ENCODE measurements around the gene PTPRT. TPM values are rescaled to one million over a fixed set of nuclear protein-coding genes. Genes with fewer than 3 reads are reported as not detected.

PTPRT gene
- total and polyA plus RNA-seq, 2 of the 13 experiments (the other 11 are each of a cell fraction or from before 2014, with no cell fraction given): under 0.01 to 0.09 TPM

- TF ChIP-seq AFF4 (CRISPR knock-in tag; IDR thresholded peaks at IDR 0.05) (no peak), ZNF790 (CRISPR knock-in tag; IDR thresholded peaks at IDR 0.05; ENCODE audit: borderline replicate concordance) (no peak), ARNT (IDR thresholded peaks at IDR 0.05) (no peak)
Observed at GRCh38 chr20:43151256-43151655, 38.5 kb downstream of the PTPRT start (continued).

- Histone ChIP-seq H2AFZ (ENCODE audit: low read length) (no peak overlapping the region), H3K4me1 (ENCODE audit: insufficient read depth, low read length) (peaks cover 10% of the 10 kb centered on the region), H3K9me3 (ENCODE audit: low read length) (no peaks in the 10 kb centered on the region), H3K27ac (ENCODE audit: extremely low read length, insufficient read depth, low read length) (no peak overlapping the region), H3K4me3 (replicated peaks in 1 of 3; ENCODE audit: insufficient read depth in 1 of 3, low read depth in 2 of 3, low read length in 3 of 3) (no peak overlapping the region), H3K36me3 (replicated peaks in 1 of 2; ENCODE audit: control insufficient read depth in 1 of 2, insufficient read depth in 2 of 2, low read length in 2 of 2) (no peaks in the 10 kb centered on the region), H4K20me1 (ENCODE audit: insufficient read depth, low read length) (no peaks in the 10 kb centered on the region), H3K4me2 (ENCODE audit: low read depth, low read length) (no peak overlapping the region), H3K27me3 (ENCODE audit: control insufficient read depth in 1 of 2, insufficient read depth in 2 of 2, low read length in 2 of 2) (no peaks in the 10 kb centered on the region; a peak in 2 of 5 replicates), H3K79me2 (ENCODE audit: insufficient read depth, low read length) (no peaks in the 10 kb centered on the region), H3K9ac (ENCODE audit: insufficient read depth, low read depth, low read length) (no peak overlapping the region)
- ATAC-seq (no peak), DNase-seq (ENCODE audit: low spot score) (no peak), FAIRE-seq (no peak)
- in situ Hi-C loops (cut with HindIII; ENCODE audit: extremely low pct_ligation_motif_present, low pct_unique_long_range_greater_than_20kb): no loop called here
- POLR2A ChIA-PET: no interaction called here
- 0% methylated on average over 2 of the region's 2 CpGs for WGBS (ENCODE audit: low lambda C conversion rate)
- TF ChIP-seq FOXO1 (CRISPR knock-in tag; IDR thresholded peaks at IDR 0.05) (no peak), ZSCAN25 (CRISPR knock-in tag; IDR thresholded peaks at IDR 0.05) (no peak), FOXO4 (CRISPR knock-in tag; conservative IDR thresholded peaks at IDR 0.05) (no peak), ZSCAN31 (CRISPR knock-in tag; IDR thresholded peaks at IDR 0.05; ENCODE audit: low read depth) (no peak)
- intact Hi-C loops (cut with micrococcal nuclease; ENCODE audit: unreplicated experiment): no loop called here
- no TSS peak for BruUV-seq (replicated peaks)
- CTCF ChIA-PET (ENCODE audit: low intra/inter-chr PET ratio, low total read pairs): no interaction called here
Observed at GRCh38 chr20:43140726-43141125, 49.0 kb downstream of the PTPRT start.
